ENCODE measurements around the gene PICALM. TPM values are rescaled to one million over a fixed set of nuclear protein-coding genes. Genes with fewer than 3 reads are reported as not detected.

The PICALM gene
- total RNA-seq, 4 donors from 2014 or later, result 148 to 244 (median 221) TPM

- Histone ChIP-seq H3K27me3 (no peaks in the 10 kb centered on the region), H3K9me3 (no peaks in the 10 kb centered on the region), H3K4me1 (peaks cover 0 to 6% (median 3%) of the 10 kb centered on the region in 4 donors), H3K4me3 (no peak overlapping the region), H3K27ac (no peak overlapping the region), H3K36me3 (peaks cover 0 to 22% (median 0%) of the 10 kb centered on the region in 4 donors)
- 74 to 94% methylated on average over 2 of the region's 2 CpGs for WGBS, 2 donors (ENCODE audit: low coverage in 1 of 2)
- no peak for DNase-seq
- in situ Hi-C loops (cut with MboI; ENCODE audit: low pct_ligation_motif_present in 1 of 4, low pct_unique_long_range_greater_than_20kb in 1 of 4, low sequenced_read_pairs in 3 of 4), result no loop called here
- no peak for TF ChIP-seq POLR2AphosphoS5 (IDR thresholded peaks at IDR 0.05)
- intact Hi-C loops (cut with DNase I; ENCODE audit: low total_unique reads), result no loop called here
Measured at GRCh38 chr11:85965202-85965601, 103.7 kb downstream of the PICALM start.

GRCh38 chr11:85961930-85962363 lies 106.9 kb downstream of the PICALM start:
- no peak for DNase-seq
- peaks cover 0 to 4% (median 0%) of the 10 kb centered on the region in 4 donors for H3K4me1 ChIP-seq
- no peaks in the 10 kb centered on the region for H3K27me3 ChIP-seq
- intact Hi-C loops (cut with DNase I; ENCODE audit: low total_unique reads) (no loop called here), in situ Hi-C loops (cut with MboI; ENCODE audit: low pct_ligation_motif_present in 1 of 4, low pct_unique_long_range_greater_than_20kb in 1 of 4, low sequenced_read_pairs in 3 of 4) (no loop called here)
- H3K27ac ChIP-seq, result no peak overlapping the region
- no peak overlapping the region for H3K4me3 ChIP-seq
- no peak for TF ChIP-seq CTCF (IDR thresholded peaks at IDR 0.05)
- TF ChIP-seq EP300 (IDR thresholded peaks at IDR 0.05; ENCODE audit: low read depth), result no peak
- TF ChIP-seq POLR2AphosphoS5 (IDR thresholded peaks at IDR 0.05), result no peak
- TF ChIP-seq POLR2A (IDR thresholded peaks at IDR 0.05), result no peak
- peaks cover 0 to 17% (median 5%) of the 10 kb centered on the region in 4 donors for H3K36me3 ChIP-seq
- H3K9me3 ChIP-seq, result no peaks in the 10 kb centered on the region
- 85 to 88% methylated on average over 5 of the region's 5 CpGs for WGBS, 2 donors (ENCODE audit: low coverage in 1 of 2)

GRCh38 chr11:85961130-85961529 lies 107.8 kb downstream of the PICALM start:
- intact Hi-C loops (cut with DNase I; ENCODE audit: low total_unique reads), result no loop called here
- Histone ChIP-seq H3K9me3 (no peaks in the 10 kb centered on the region), H3K27me3 (no peaks in the 10 kb centered on the region), H3K36me3 (peaks cover 0 to 17% (median 8%) of the 10 kb centered on the region in 4 donors), H3K4me1 (peaks cover 0 to 4% (median 0%) of the 10 kb centered on the region in 4 donors), H3K4me3 (no peak overlapping the region), H3K27ac (no peak overlapping the region)
- WGBS, 2 donors (ENCODE audit: low coverage in 1 of 2), result 64% methylated on average over 4 to 6 of the region's 6 CpGs
- in situ Hi-C loops (cut with MboI; ENCODE audit: low pct_ligation_motif_present in 1 of 4, low pct_unique_long_range_greater_than_20kb in 1 of 4, low sequenced_read_pairs in 3 of 4), result no loop called here
- no peak for DNase-seq
- TF ChIP-seq EP300 (IDR thresholded peaks at IDR 0.05; ENCODE audit: low read depth) (no peak), POLR2AphosphoS5 (IDR thresholded peaks at IDR 0.05) (no peak), CTCF (IDR thresholded peaks at IDR 0.05) (no peak), POLR2A (IDR thresholded peaks at IDR 0.05) (no peak)

- no peaks in the 10 kb centered on the region for H3K9me3 ChIP-seq
- H3K4me3 ChIP-seq, result no peak overlapping the region
- peaks cover 0 to 18% (median 9%) of the 10 kb centered on the region in 4 donors for H3K36me3 ChIP-seq
- no peaks in the 10 kb centered on the region for H3K27me3 ChIP-seq
- no peak for TF ChIP-seq EP300 (IDR thresholded peaks at IDR 0.05; ENCODE audit: low read depth)
- no peak for TF ChIP-seq POLR2A (IDR thresholded peaks at IDR 0.05)
- no peak for TF ChIP-seq POLR2AphosphoS5 (IDR thresholded peaks at IDR 0.05)
- TF ChIP-seq CTCF (IDR thresholded peaks at IDR 0.05), result no peak
- peaks cover 0 to 4% (median 0%) of the 10 kb centered on the region in 4 donors for H3K4me1 ChIP-seq
- intact Hi-C loops (cut with DNase I; ENCODE audit: low total_unique reads), result no loop called here
- 60 to 72% methylated on average over 3 of the region's 3 CpGs for WGBS, 2 donors (ENCODE audit: low coverage in 1 of 2)
- DNase-seq, result no peak
- no peak overlapping the region for H3K27ac ChIP-seq
- in situ Hi-C loops (cut with MboI; ENCODE audit: low pct_ligation_motif_present in 1 of 4, low pct_unique_long_range_greater_than_20kb in 1 of 4, low sequenced_read_pairs in 3 of 4), result no loop called here
Measured at GRCh38 chr11:85960678-85961077, 108.2 kb downstream of the PICALM start.

GRCh38 chr11:85955531-85955930 lies 113.4 kb downstream of the PICALM start:
- peaks cover 0 to 12% (median 0%) of the 10 kb centered on the region in 4 donors for H3K4me1 ChIP-seq
- WGBS, 2 donors (ENCODE audit: low coverage in 1 of 2), result 67 to 100% methylated on average over 1 of the region's 1 CpG
- peaks cover 0 to 23% (median 4%) of the 10 kb centered on the region in 4 donors for H3K36me3 ChIP-seq
- TF ChIP-seq POLR2A (IDR thresholded peaks at IDR 0.05) (no peak), POLR2AphosphoS5 (IDR thresholded peaks at IDR 0.05) (peak; percentile 8 to 30 (median 16))
- no peaks in the 10 kb centered on the region for H3K27me3 ChIP-seq
- DNase-seq, result no peak
- H3K4me3 ChIP-seq, result no peak overlapping the region
- peak overlapping the region; percentile 38 to 59 (median 44) for H3K27ac ChIP-seq
- H3K9me3 ChIP-seq, result no peaks in the 10 kb centered on the region
- in situ Hi-C loops (cut with MboI; ENCODE audit: low pct_ligation_motif_present in 1 of 4, low pct_unique_long_range_greater_than_20kb in 1 of 4, low sequenced_read_pairs in 3 of 4), result no loop called here
- intact Hi-C loops (cut with DNase I; ENCODE audit: low total_unique reads), result no loop called here
